Panc1 (cell line): ENCODE results near the gene LAMB3.

Source experiments
- POLR2AphosphoS5 ChIP-seq: IDR thresholded peaks from 2 replicates; pipeline ENCODE4 v1.6.1; 2012; ENCODE audit warnings: mild to moderate bottlenecking, low read depth, low read length, moderate library complexity
- SIN3A ChIP-seq: IDR thresholded peaks from 2 replicates; pipeline ENCODE4 v1.6.1; 2012; ENCODE audit warnings: low read depth, mild to moderate bottlenecking, low read length, moderate library complexity, borderline replicate concordance; ENCODE audit not compliant: insufficient read depth
- TCF7L2 ChIP-seq: IDR thresholded peaks from 2 replicates; pipeline ENCODE4 v1.6.1; 2011; ENCODE audit warnings: mild to moderate bottlenecking, low read depth, low read length, inconsistent platforms

DNA sequence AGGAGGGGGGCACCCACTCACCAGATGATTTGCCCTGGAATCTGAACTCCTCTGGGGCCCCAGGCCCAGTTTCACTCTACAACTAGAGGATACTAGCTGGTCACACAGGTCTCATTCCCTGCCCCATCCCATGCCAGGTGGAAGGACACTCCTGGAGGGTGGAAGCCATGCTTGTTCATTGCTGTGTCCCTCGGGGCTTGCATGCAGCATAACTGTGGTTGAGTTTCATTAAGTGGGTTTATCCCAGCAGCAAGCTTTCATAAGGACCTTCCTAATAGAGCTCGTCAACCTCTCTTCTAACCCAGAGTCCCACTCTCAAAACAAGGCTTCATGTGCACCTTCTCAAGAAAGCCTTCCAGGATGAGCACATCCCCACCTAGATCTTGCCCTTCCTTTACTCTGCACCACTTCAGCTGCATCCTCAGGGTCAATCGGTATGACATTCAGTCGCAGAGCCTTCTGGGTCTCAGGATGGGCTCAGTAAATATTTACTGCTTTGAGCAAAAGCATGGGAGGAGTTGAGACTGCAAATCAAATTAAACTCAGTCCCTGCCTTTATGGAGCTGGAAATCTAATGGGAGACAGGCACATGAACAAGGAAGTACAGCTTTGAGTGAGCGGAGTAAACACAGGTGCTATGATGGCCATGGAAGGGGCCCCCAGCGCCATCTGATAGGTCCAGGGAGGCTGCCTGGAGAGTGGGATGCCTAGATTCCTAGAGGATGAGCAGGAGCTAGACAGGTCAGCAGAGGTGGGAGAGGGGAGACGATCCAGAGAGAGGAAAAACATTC, 32.3 kb downstream of the LAMB3 start:
- TF ChIP-seq POLR2AphosphoS5 (no peak), SIN3A (no peak), TCF7L2 (no peak)
